ENCODE measurements around the gene ST3GAL4.

Gene ST3GAL4

GRCh38 chr11:126456089-126456488, 100.6 kb downstream of the ST3GAL4 start:
- DNase-seq = no peak

- no peak for DNase-seq
These were observed 101.5 kb downstream of the ST3GAL4 start for GRCh38 chr11:126456783-126457542.

- DNase-seq = no peak
These were observed 102.3 kb downstream of the ST3GAL4 start for GRCh38 chr11:126457817-126458216.

- DNase-seq = no peak
These were observed 104.3 kb downstream of the ST3GAL4 start for GRCh38 chr11:126459691-126460281.

- no peak for DNase-seq
These were observed 105.1 kb downstream of the ST3GAL4 start for GRCh38 chr11:126460417-126461095.

- no peak for DNase-seq
These were observed 105.6 kb downstream of the ST3GAL4 start for GRCh38 chr11:126461096-126461440.

- no peak for DNase-seq
These were observed 106.5 kb downstream of the ST3GAL4 start for GRCh38 chr11:126461996-126462395.

GRCh38 chr11:126462422-126462821, 106.9 kb downstream of the ST3GAL4 start:
- no peak for DNase-seq

Measured in 8988T (cell line).